Thymus (tissue), 14 donors: ENCODE data around the gene AMH. TPM values are rescaled to one million over a fixed set of nuclear protein-coding genes. Genes with fewer than 3 reads are reported as not detected.
"Not testable (repeated sequence)": the region's sequence is repeated elsewhere in the genome, so short reads cannot be mapped to it uniquely, and the experiment has no call there.

Source experiments
- DNase-seq, 9 donors: peaks; one replicate each; pipeline ENCODE4 v3.0.0-alpha.2; 2013; ENCODE audit warnings: low spot score in 9 of 9, low read depth in 6 of 9, missing footprints in 1 of 9
- H3K27ac ChIP-seq, 2 donors: one replicate each; pipeline ENCODE4 v1.5.1; 2013; ENCODE audit warnings: control low read depth in 1 of 2, low read depth in 1 of 2, low read length in 1 of 2, mild to moderate bottlenecking in 1 of 2, moderate library complexity in 1 of 2
- H3K27me3 ChIP-seq, 2 donors: one replicate each; pipeline ENCODE4 v1.5.1; 2013; ENCODE audit warnings: low read length in 1 of 2; ENCODE audit not compliant: control insufficient read depth in 2 of 2, insufficient read depth in 1 of 2
- H3K36me3 ChIP-seq, 2 donors: one replicate each; pipeline ENCODE4 v1.5.1; 2013; ENCODE audit warnings: low read length in 1 of 2, mild to moderate bottlenecking in 1 of 2, moderate library complexity in 1 of 2; ENCODE audit not compliant: control insufficient read depth in 2 of 2, insufficient read depth in 2 of 2
- H3K4me1 ChIP-seq, 2 donors: one replicate each; pipeline ENCODE4 v1.5.1; 2013; ENCODE audit warnings: low read length in 2 of 2; ENCODE audit not compliant: control insufficient read depth in 2 of 2, insufficient read depth in 2 of 2
- H3K4me3 ChIP-seq, 2 donors: one replicate each; pipeline ENCODE4 v1.5.1; 2013; ENCODE audit warnings: low read length in 2 of 2, control low read depth in 1 of 2, mild to moderate bottlenecking in 1 of 2
- H3K9me3 ChIP-seq, 2 donors: one replicate each; pipeline ENCODE4 v1.5.1; 2013; ENCODE audit warnings: low read length in 1 of 2, mild to moderate bottlenecking in 1 of 2; ENCODE audit not compliant: control insufficient read depth in 2 of 2, insufficient read depth in 1 of 2
- WGBS: extraction: QIAGEN DNeasy Blood & Tissue Kit; methylation state at CpG from one replicate; pipeline ENCODE4 v1.1.7; 2013; 5-methylcytosine and 5-hydroxymethylcytosine counted together
- long read RNA-seq, 10 donors: transcript quantifications; one replicate each; lab custom pipeline, GENCODE V29; 2026
- polyA plus RNA-seq: library from polyadenylated mRNA; stranded (reverse); fragments of 200-250 nt; gene quantifications from one replicate; pipeline ENCODE4 v1.2.3, GENCODE V29; 2013
- total RNA-seq: library from RNA; stranded (reverse); fragments of 120-200 nt; gene quantifications from one replicate; pipeline ENCODE4 v1.2.4, GENCODE V29; 2013
- donor health status: healthy.

AMH gene
- total RNA-seq: 0.61 TPM
- polyA plus RNA-seq: 2.2 TPM
- long read RNA-seq, donor 1: 0 reads
- long read RNA-seq, donor 2: 0 reads
- long read RNA-seq, donor 3, partial matches to known transcripts: 0 of 1 reads
- long read RNA-seq, donor 3, other reads (novel, unspliced or antisense): 0 of 1 reads
- long read RNA-seq, donor 4: 0 reads
- long read RNA-seq, donor 5: 0 reads
- long read RNA-seq, donor 6: 0 reads
- long read RNA-seq, donor 7: 0 reads
- long read RNA-seq, donor 8: 0 reads
- long read RNA-seq, donor 9: 0 reads
- long read RNA-seq, donor 10: 0 reads

GRCh38 chr19:2249010-2249866, at the start of gene AMH:
TSS of gene AMH (plus strand) at chr19:2249323. CDS start at chr19:2249333, 10 bp downstream.
- no peak for DNase-seq
- H3K4me3 ChIP-seq: no peak within 1 kb of the TSS
- 93% methylated on average over 27 of the region's 27 CpGs for WGBS
- peaks cover 0 to 8% of the 10 kb centered on the region in 2 donors for H3K9me3 ChIP-seq
- peaks cover 44 to 53% of the 10 kb centered on the region in 2 donors for H3K36me3 ChIP-seq
- peaks cover 50 to 58% of the 10 kb centered on the region in 2 donors for H3K27me3 ChIP-seq
- H3K27ac ChIP-seq: peak within 1 kb of the TSS in 1 of 2 donors; percentile 5
- H3K4me1 ChIP-seq: peaks cover 20 to 27% of the 10 kb centered on the region in 2 donors

- H3K27ac ChIP-seq: no peak overlapping the region
- DNase-seq: no peak
- no peaks in the 10 kb centered on the region for H3K27me3 ChIP-seq
- 97% methylated on average over 37 of the region's 37 CpGs for WGBS
- peaks cover 56 to 69% of the 10 kb centered on the region in 2 donors for H3K36me3 ChIP-seq
- H3K9me3 ChIP-seq: no peaks in the 10 kb centered on the region
- H3K4me3 ChIP-seq: no peak overlapping the region
- peaks cover 0 to 9% of the 10 kb centered on the region in 2 donors for H3K4me1 ChIP-seq
These were observed 49.1 kb upstream of the AMH start for GRCh38 chr19:2199861-2200623.

DNA sequence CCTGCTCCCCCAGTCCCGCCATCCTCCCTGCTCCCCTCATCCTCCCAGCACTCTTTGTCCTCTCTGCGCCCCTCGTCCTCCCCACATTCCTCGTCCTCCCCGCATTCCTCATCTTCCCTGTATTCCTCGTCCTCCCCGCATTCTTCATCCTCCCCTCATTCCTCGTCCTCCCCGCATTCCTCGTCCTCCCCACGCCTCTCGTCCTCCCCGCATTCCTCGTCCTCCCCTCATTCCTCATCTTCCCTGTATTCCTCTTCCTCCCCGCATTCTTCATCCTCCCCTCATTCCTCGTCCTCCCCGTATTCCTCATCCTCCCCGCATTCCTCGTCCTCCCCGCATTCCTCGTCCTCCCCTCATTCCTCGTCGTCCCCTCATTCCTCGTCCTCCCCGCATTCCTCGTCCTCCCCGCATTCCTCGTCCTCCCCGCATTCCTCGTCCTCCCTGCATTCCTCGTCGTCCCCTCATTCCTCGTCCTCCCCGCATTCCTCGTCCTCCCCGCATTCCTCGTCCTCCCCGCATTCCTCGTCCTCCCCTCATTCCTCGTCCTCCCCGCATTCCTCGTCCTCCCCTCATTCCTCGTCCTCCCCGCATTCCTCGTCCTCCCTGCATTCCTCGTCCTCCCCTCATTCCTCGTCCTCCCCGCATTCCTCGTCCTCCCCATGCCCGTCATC, 48.4 kb upstream of the AMH start:
- not testable (repeated sequence) for H3K9me3 ChIP-seq, H3K4me1 ChIP-seq, H3K27me3 ChIP-seq, H3K4me3 ChIP-seq, DNase-seq, H3K27ac ChIP-seq
- H3K36me3 ChIP-seq: peaks cover 55 to 61% of the 10 kb centered on the region in 2 donors
- 97% methylated on average over 50 of the region's 50 CpGs for WGBS

DNA sequence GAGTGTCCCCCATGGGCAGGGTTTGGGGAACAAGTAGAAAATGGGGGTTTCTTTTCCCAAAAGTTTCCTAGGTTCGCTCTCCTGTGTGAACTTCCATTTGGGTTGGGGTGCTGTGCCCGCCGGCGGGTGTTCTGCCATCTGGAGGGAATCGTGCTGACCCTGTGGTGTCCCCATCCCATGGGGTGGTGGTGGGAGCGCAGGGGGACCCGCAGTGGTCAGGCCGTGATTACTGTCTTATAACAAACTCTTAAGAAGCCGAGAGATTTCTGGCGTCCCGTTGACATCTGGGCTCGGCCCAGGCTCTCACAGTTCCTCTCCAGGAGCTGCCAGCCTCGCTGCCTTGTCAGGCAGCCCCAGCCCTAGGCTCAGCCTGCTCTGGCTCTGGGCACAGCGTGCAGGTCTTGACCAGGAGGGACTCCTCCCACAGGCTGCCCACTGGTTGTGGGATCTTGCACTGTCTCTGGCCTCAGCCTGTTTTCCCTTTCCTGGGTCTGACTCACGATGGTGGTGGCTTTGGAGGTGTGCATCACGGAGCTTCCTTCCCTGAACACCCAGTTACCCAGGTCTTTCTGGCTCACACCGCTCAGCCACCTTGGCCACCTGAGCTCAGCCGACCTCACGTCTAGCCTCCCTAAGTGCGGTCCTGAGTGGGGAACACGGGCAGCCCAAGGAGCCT, 47.5 kb upstream of the AMH start:
- Histone ChIP-seq H3K9me3 (no peaks in the 10 kb centered on the region), H3K36me3 (peaks cover 50 to 54% of the 10 kb centered on the region in 2 donors), H3K27ac (no peak overlapping the region), H3K4me3 (no peak overlapping the region), H3K4me1 (peaks cover 0 to 9% of the 10 kb centered on the region in 2 donors), H3K27me3 (no peaks in the 10 kb centered on the region)
- 98% methylated on average over 21 of the region's 21 CpGs for WGBS
- no peak for DNase-seq

- H3K27me3 ChIP-seq: no peaks in the 10 kb centered on the region
- H3K4me3 ChIP-seq: no peak overlapping the region
- no peak overlapping the region for H3K27ac ChIP-seq
- peaks cover 0 to 9% of the 10 kb centered on the region in 2 donors for H3K4me1 ChIP-seq
- peaks cover 46 to 54% of the 10 kb centered on the region in 2 donors for H3K36me3 ChIP-seq
- 98% methylated on average over 15 of the region's 15 CpGs for WGBS
- no peaks in the 10 kb centered on the region for H3K9me3 ChIP-seq
- DNase-seq: no peak
These were observed 46.8 kb upstream of the AMH start for GRCh38 chr19:2202366-2202765.

DNA sequence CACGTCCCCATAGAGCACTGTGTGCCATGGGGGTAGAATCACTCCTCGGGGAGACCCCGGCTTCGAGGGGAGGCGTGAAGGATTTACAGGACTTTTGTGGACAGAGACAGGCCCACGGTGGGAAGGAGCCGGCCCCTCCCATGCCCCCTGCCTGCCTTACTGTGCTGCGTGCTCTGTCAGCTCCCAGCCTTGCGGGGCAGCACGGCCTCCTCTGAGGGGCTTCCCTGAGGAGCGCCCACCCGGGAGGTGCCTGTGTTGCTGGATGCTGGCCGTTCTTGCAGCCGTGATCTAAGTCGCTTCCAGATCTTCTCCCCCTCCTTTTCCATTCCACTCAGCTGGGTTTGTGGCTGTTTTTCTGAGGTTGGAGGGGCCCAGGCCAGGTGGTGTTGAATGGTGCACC, 42.1 kb upstream of the AMH start:
- Histone ChIP-seq H3K9me3 (no peaks in the 10 kb centered on the region), H3K36me3 (peaks cover 67 to 73% of the 10 kb centered on the region in 2 donors), H3K4me1 (no peaks in the 10 kb centered on the region), H3K27ac (no peak overlapping the region), H3K27me3 (no peaks in the 10 kb centered on the region), H3K4me3 (no peak overlapping the region)
- 94% methylated on average over 15 of the region's 15 CpGs for WGBS
- no peak for DNase-seq

DNA sequence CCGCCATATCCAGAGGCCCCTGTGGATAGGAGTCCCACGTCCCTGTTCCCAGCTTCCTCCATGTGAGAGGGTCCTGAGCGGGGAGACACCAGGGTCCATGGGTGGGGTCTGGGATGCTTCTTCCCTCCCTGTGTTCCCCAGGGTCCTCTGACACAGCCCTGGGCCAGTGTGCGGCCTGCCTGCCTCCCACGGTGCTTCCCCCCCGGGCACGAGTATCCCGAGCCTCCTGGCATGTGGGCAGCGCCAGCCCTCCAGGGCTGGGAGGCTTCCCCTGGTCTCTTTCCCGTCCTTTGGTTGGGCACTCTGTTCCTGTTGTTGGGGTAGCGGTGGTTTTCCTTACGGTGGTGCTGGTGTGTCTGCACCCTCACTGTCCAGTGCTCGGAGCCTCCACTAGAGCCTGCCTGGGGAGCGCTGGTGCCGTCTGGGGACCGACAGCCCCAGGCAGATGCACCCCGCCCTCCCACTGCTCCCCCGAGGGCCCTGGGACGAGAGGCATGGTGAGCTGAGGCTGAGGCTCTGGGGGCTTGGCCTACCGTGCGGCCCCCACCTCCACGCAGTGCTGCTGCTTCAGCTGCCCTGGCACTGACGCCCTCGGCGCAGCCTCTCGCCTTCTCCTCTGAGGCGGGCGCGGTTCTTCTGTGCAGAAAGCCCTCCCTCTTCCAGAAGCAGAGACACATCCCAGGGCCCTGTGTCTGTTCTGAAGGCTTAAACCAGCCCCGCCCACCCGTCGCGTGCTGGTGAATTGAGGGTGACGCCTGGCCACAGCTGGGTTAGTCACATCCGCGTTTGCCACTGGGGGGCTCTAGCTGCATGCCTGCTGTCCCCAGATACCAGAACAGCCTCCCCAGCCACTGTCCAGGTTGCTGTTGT, 40.9 kb upstream of the AMH start:
- DNase-seq: peak in 1 of 9 donors; percentile 27

More for the DNA sequence above, 40.9 kb upstream of the AMH start:
- Histone ChIP-seq H3K4me1 (peaks cover 0 to under 1% of the 10 kb centered on the region in 2 donors), H3K4me3 (no peak overlapping the region), H3K9me3 (no peaks in the 10 kb centered on the region), H3K27me3 (no peaks in the 10 kb centered on the region), H3K27ac (no peak overlapping the region), H3K36me3 (peaks cover 72 to 77% of the 10 kb centered on the region in 2 donors)
- 94% methylated on average over 36 of the region's 36 CpGs for WGBS
